ENCODE results near the gene LRRC17. TPM values are rescaled to one million over a fixed set of nuclear protein-coding genes. Genes with fewer than 3 reads are reported as not detected.

The LRRC17 gene
- total RNA-seq, 1 experiment from 2014 or later, result 0.39 TPM

DNA sequence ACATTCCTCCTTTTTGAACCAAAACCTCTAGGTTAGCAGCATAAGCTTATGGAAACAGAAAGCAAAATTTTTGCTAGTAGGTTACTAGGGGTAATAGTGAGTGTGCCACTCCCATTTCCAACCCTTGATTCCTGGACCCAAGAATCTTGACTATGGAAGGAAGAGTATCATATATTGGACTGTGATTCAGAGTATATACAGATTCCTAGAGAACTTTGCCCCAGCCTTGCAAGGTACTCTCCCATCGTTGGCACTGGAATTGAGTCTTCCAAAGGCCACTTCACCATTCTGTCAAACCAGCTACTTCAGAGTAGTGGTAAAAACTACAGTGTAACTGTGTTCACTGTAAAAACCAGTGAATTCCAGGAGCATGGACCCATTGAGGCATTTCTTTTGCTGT is 69.4 kb downstream of the LRRC17 start:
- no peaks in the 10 kb centered on the region for H3K27me3 ChIP-seq (ENCODE audit: control insufficient read depth, insufficient read depth, low read length)
- POLR2A ChIA-PET, result no interaction called here
- in situ Hi-C loops (cut with HindIII; ENCODE audit: low pct_unique_long_range_greater_than_20kb, low sequenced_read_pairs) (no loop called here), intact Hi-C loops (cut with micrococcal nuclease; ENCODE audit: unreplicated experiment) (no loop called here)
- H3K4me1 ChIP-seq (ENCODE audit: control insufficient read depth, insufficient read depth, low read length), result no peaks in the 10 kb centered on the region
- H3K36me3 ChIP-seq (ENCODE audit: control insufficient read depth, insufficient read depth, low read length), result no peaks in the 10 kb centered on the region
- no peak for TF ChIP-seq POLR2AphosphoS5 (IDR thresholded peaks at IDR 0.05; ENCODE audit: low read depth, low read length)
- TF ChIP-seq, protein P1, sequence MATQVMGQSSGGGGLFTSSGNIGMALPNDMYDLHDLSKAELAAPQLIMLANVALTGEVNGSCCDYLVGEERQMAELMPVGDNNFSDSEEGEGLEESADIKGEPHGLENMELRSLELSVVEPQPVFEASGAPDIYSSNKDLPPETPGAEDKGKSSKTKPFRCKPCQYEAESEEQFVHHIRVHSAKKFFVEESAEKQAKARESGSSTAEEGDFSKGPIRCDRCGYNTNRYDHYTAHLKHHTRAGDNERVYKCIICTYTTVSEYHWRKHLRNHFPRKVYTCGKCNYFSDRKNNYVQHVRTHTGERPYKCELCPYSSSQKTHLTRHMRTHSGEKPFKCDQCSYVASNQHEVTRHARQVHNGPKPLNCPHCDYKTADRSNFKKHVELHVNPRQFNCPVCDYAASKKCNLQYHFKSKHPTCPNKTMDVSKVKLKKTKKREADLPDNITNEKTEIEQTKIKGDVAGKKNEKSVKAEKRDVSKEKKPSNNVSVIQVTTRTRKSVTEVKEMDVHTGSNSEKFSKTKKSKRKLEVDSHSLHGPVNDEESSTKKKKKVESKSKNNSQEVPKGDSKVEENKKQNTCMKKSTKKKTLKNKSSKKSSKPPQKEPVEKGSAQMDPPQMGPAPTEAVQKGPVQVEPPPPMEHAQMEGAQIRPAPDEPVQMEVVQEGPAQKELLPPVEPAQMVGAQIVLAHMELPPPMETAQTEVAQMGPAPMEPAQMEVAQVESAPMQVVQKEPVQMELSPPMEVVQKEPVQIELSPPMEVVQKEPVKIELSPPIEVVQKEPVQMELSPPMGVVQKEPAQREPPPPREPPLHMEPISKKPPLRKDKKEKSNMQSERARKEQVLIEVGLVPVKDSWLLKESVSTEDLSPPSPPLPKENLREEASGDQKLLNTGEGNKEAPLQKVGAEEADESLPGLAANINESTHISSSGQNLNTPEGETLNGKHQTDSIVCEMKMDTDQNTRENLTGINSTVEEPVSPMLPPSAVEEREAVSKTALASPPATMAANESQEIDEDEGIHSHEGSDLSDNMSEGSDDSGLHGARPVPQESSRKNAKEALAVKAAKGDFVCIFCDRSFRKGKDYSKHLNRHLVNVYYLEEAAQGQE (IDR thresholded peaks at IDR 0.05; ENCODE audit: insufficient read depth in 1 of 2, low read depth in 2 of 2, low read length in 1 of 2), result no peak
- TF ChIP-seq CTCF (IDR thresholded peaks at IDR 0.05), result no peak
- no peak for TF ChIP-seq TCF7L2 (IDR thresholded peaks at IDR 0.05; ENCODE audit: low read depth, low read length)
- no peak for TF ChIP-seq SIN3A (IDR thresholded peaks at IDR 0.05; ENCODE audit: borderline replicate concordance, insufficient read depth, low read depth, low read length)
- H3K27ac ChIP-seq (ENCODE audit: low read length), result peak overlapping the region; percentile 52; the same call in 1 of the 2 replicates
- no peak overlapping the region for H3K4me3 ChIP-seq (ENCODE audit: low read depth in 2 of 2, low read length in 2 of 2)
- peaks cover 13% of the 10 kb centered on the region; the same call in 1 of the 2 replicates for H3K9me3 ChIP-seq (ENCODE audit: control insufficient read depth, insufficient read depth, low read depth, low read length)
- DNase-seq (ENCODE audit: low read depth, low spot score), result no peak
- ATAC-seq, result no peak
- CTCF ChIA-PET, result no interaction called here
- BruUV-seq (replicated peaks), result no TSS peak

GRCh38 chr7:102983602-102984001 is 70.8 kb downstream of the LRRC17 start:
- intact Hi-C loops (cut with micrococcal nuclease; ENCODE audit: unreplicated experiment), result no loop called here
- H3K9me3 ChIP-seq (ENCODE audit: control insufficient read depth, insufficient read depth, low read depth, low read length), result peaks cover 12% of the 10 kb centered on the region; the same call in 1 of the 2 replicates
- TF ChIP-seq TCF7L2 (IDR thresholded peaks at IDR 0.05; ENCODE audit: low read depth, low read length), result no peak
- no peak for TF ChIP-seq SIN3A (IDR thresholded peaks at IDR 0.05; ENCODE audit: borderline replicate concordance, insufficient read depth, low read depth, low read length)
- TF ChIP-seq, protein P1 (IDR thresholded peaks at IDR 0.05; ENCODE audit: insufficient read depth in 1 of 2, low read depth in 2 of 2, low read length in 1 of 2), result no peak
- TF ChIP-seq POLR2AphosphoS5 (IDR thresholded peaks at IDR 0.05; ENCODE audit: low read depth, low read length), result no peak
- TF ChIP-seq CTCF (IDR thresholded peaks at IDR 0.05), result no peak
- no peak overlapping the region for H3K4me3 ChIP-seq (ENCODE audit: low read depth in 2 of 2, low read length in 2 of 2)
- no peaks in the 10 kb centered on the region for H3K36me3 ChIP-seq (ENCODE audit: control insufficient read depth, insufficient read depth, low read length)
- no peak for DNase-seq (ENCODE audit: low read depth, low spot score)
- in situ Hi-C loops (cut with HindIII; ENCODE audit: low pct_unique_long_range_greater_than_20kb, low sequenced_read_pairs), result no loop called here
- ATAC-seq, result no peak
- CTCF ChIA-PET, result no interaction called here
- no peaks in the 10 kb centered on the region for H3K4me1 ChIP-seq (ENCODE audit: control insufficient read depth, insufficient read depth, low read length)
- POLR2A ChIA-PET, result interaction anchor here (0.6 kb wide), 1 partner anchor 11 kb away, joined by 4 read pairs; no protein-coding TSS in a partner anchor
- no TSS peak for BruUV-seq (replicated peaks)
- no peak overlapping the region for H3K27ac ChIP-seq (ENCODE audit: low read length)
- no peaks in the 10 kb centered on the region for H3K27me3 ChIP-seq (ENCODE audit: control insufficient read depth, insufficient read depth, low read length)

Measured in Panc1 (cell line).